WTC11 (cell line): Measurements from ENCODE around the gene UROC1. TPM values are rescaled to one million over a fixed set of nuclear protein-coding genes. Genes with fewer than 3 reads are reported as not detected.

Experiments
- ATAC-seq: fragments of 200-7000 bp; cut with Tn5 transposase; 2 replicates; pipeline ENCODE4 v1.10.0; 2021; ENCODE audit warnings: mild to moderate bottlenecking, moderate library complexity
- CTCF ChIA-PET: fragments of 300-600 bp; sonication (Branson Sonifier 250); formaldehyde crosslinking; loops from one replicate; lab custom pipeline; 2021; ENCODE audit warnings: antibody characterized with exemption; lab: Charles Lee
- POLR2A ChIA-PET: fragments of 350-600 bp; sonication (Branson Sonifier 250); formaldehyde crosslinking; loops from one replicate; lab custom pipeline; 2021; ENCODE audit warnings: antibody characterized with exemption; lab: Charles Lee
- DNase-seq: peaks from one replicate; pipeline ENCODE4 v3.0.0; 2021; ENCODE audit warnings: low spot score
- H3K27ac Mint-ChIP-seq: 2 replicates; pipeline ENCODE4 v1.8.0; 2021; ENCODE audit warnings: mixed read lengths
- H3K27me3 Mint-ChIP-seq: 2 replicates; pipeline ENCODE4 v1.8.0; 2021; ENCODE audit warnings: low read depth, mild to moderate bottlenecking, moderate library complexity, mixed read lengths
- H3K36me3 Mint-ChIP-seq: 2 replicates; pipeline ENCODE4 v1.8.0; 2021; ENCODE audit warnings: mixed read lengths
- H3K4me1 Mint-ChIP-seq: 2 replicates; pipeline ENCODE4 v1.8.0; 2022; ENCODE audit warnings: mixed read lengths
- H3K4me3 Mint-ChIP-seq: 2 replicates; pipeline ENCODE4 v1.8.0; 2021; ENCODE audit warnings: mild to moderate bottlenecking, moderate library complexity, mixed read lengths
- H3K9me3 Mint-ChIP-seq: 2 replicates; pipeline ENCODE4 v1.8.0; 2021; ENCODE audit warnings: mixed read lengths
- ATF2 ChIP-seq: sonication (generic); formaldehyde crosslinking; IDR thresholded peaks from 2 replicates; pipeline ENCODE4 v1.8.1; 2022; ENCODE audit warnings: low read depth, missing genetic modification reagents, borderline replicate concordance
- ATF6 ChIP-seq: sonication (generic); formaldehyde crosslinking; IDR thresholded peaks from 2 replicates; pipeline ENCODE4 v1.8.1; 2023; ENCODE audit warnings: mild to moderate bottlenecking, missing genetic modification reagents
- CTCF ChIP-seq: fragments of 200-600 bp; IDR thresholded peaks from 2 replicates; pipeline ENCODE4 v1.8.0; 2022; ENCODE audit warnings: antibody characterized with exemption
- FOXP1 ChIP-seq: sonication (generic); formaldehyde crosslinking; IDR thresholded peaks from 2 replicates; pipeline ENCODE4 v1.8.0; 2022; ENCODE audit warnings: missing genetic modification reagents, mild to moderate bottlenecking, moderate library complexity, borderline replicate concordance
- HMGA2 ChIP-seq: fragments of 250-450 bp; sonication (Bioruptor Pico); IDR thresholded peaks from 2 replicates; pipeline ENCODE4 v1.4.0; 2021; ENCODE audit warnings: mild to moderate bottlenecking, moderate library complexity
- MXD4 ChIP-seq: fragments of 250-450 bp; sonication (Bioruptor Pico); IDR thresholded peaks from 2 replicates; pipeline ENCODE4 v1.8.0; 2021; ENCODE audit warnings: mild to moderate bottlenecking, moderate library complexity, borderline replicate concordance
- MYBL2 ChIP-seq: sonication (generic); formaldehyde crosslinking; IDR thresholded peaks from 2 replicates; pipeline ENCODE4 v1.8.1; 2023; ENCODE audit warnings: mild to moderate bottlenecking, moderate library complexity, missing genetic modification reagents
- NR2C2 ChIP-seq: sonication (generic); formaldehyde crosslinking; IDR thresholded peaks from 2 replicates; pipeline ENCODE4 v1.8.0; 2022; ENCODE audit warnings: mild to moderate bottlenecking, missing genetic modification reagents
- OVOL2 ChIP-seq: fragments of 250-450 bp; sonication (Bioruptor Pico); IDR thresholded peaks from 2 replicates; pipeline ENCODE4 v1.9.0; 2021; ENCODE audit warnings: mild to moderate bottlenecking, borderline replicate concordance
- RELA ChIP-seq: sonication (generic); formaldehyde crosslinking; IDR thresholded peaks from 2 replicates; pipeline ENCODE4 v1.8.1; 2022; ENCODE audit warnings: missing genetic modification reagents, mild to moderate bottlenecking, borderline replicate concordance
- SMAD3 ChIP-seq: sonication (generic); formaldehyde crosslinking; IDR thresholded peaks from 2 replicates; pipeline ENCODE4 v1.8.0; 2022; ENCODE audit warnings: missing genetic modification reagents, mild to moderate bottlenecking, borderline replicate concordance
- STAT6 ChIP-seq: sonication (generic); formaldehyde crosslinking; conservative IDR thresholded peaks from 2 replicates; pipeline ENCODE4 v1.8.1; 2023; ENCODE audit warnings: mild to moderate bottlenecking, low read depth, missing genetic modification reagents, moderate library complexity
- TCF7 ChIP-seq: sonication (generic); formaldehyde crosslinking; IDR thresholded peaks from 2 replicates; pipeline ENCODE4 v1.8.0; 2022; ENCODE audit warnings: mild to moderate bottlenecking, low read depth, missing genetic modification reagents, moderate library complexity
- ZNF219 ChIP-seq: sonication (generic); formaldehyde crosslinking; IDR thresholded peaks from 2 replicates; pipeline ENCODE4 v1.8.0; 2023; ENCODE audit warnings: missing genetic modification reagents, mild to moderate bottlenecking, borderline replicate concordance
- ZNF232 ChIP-seq: sonication (generic); formaldehyde crosslinking; IDR thresholded peaks from 2 replicates; pipeline ENCODE4 v1.8.0; 2022; ENCODE audit warnings: mild to moderate bottlenecking, missing genetic modification reagents
- ZNF317 ChIP-seq: sonication (generic); formaldehyde crosslinking; IDR thresholded peaks from 2 replicates; pipeline ENCODE4 v1.8.1; 2023; ENCODE audit warnings: low read depth, mild to moderate bottlenecking, moderate library complexity, missing genetic modification reagents, borderline replicate concordance
- ZSCAN18 ChIP-seq: fragments of 250-450 bp; sonication (Bioruptor Pico); IDR thresholded peaks from 2 replicates; pipeline ENCODE4 v2.1.2; 2022; ENCODE audit warnings: mild to moderate bottlenecking, moderate library complexity
- total RNA-seq: library from RNA; stranded (reverse); gene quantifications from 3 replicates; pipeline ENCODE4 v1.2.3, GENCODE V29; 2021

The UROC1 gene
- total RNA-seq, 1 experiment from 2014 or later, result not detected

GRCh38 chr3:126448893-126449180 is 68.7 kb downstream of the UROC1 start:
- Mint-ChIP-seq H3K4me3 (no peak overlapping the region), H3K27me3 (no peaks in the 10 kb centered on the region), H3K36me3 (peaks cover 22% of the 10 kb centered on the region), H3K4me1 (peaks cover 16% of the 10 kb centered on the region), H3K27ac (no peak overlapping the region), H3K9me3 (no peaks in the 10 kb centered on the region)
- ATAC-seq (no peak), DNase-seq (no peak)
- ChIA-PET POLR2A (no interaction called here), CTCF (no interaction called here)
- TF ChIP-seq OVOL2 (CRISPR knock-in tag), result no peak
- no peak for TF ChIP-seq MXD4 (CRISPR knock-in tag)
- no peak for TF ChIP-seq RELA
- no peak for TF ChIP-seq ATF2 (CRISPR knock-in tag)
- no peak for TF ChIP-seq ATF6 (CRISPR knock-in tag)
- TF ChIP-seq NR2C2, result no peak
- no peak for TF ChIP-seq MYBL2 (CRISPR knock-in tag)
- TF ChIP-seq ZNF219, result no peak
- no peak for TF ChIP-seq ZSCAN18 (CRISPR knock-in tag)
- no peak for TF ChIP-seq ZNF317 (CRISPR knock-in tag)
- TF ChIP-seq ZNF232 (CRISPR knock-in tag), result no peak

GRCh38 chr3:126448136-126448892 is 69.3 kb downstream of the UROC1 start:
- Mint-ChIP-seq H3K9me3 (no peaks in the 10 kb centered on the region), H3K4me3 (no peak overlapping the region), H3K27me3 (no peaks in the 10 kb centered on the region), H3K4me1 (peaks cover 17% of the 10 kb centered on the region), H3K27ac (no peak overlapping the region), H3K36me3 (peaks cover 22% of the 10 kb centered on the region)
- CTCF ChIA-PET, result interaction anchor here (1.4 kb wide), 1 partner anchor 304 kb away, joined by 3 read pairs; no protein-coding TSS in a partner anchor
- ATAC-seq (no peak), DNase-seq (no peak)
- TF ChIP-seq HMGA2 (CRISPR knock-in tag), result no peak
- no peak for TF ChIP-seq SMAD3 (CRISPR knock-in tag)
- TF ChIP-seq CTCF, result no peak
- no peak for TF ChIP-seq FOXP1
- no peak for TF ChIP-seq STAT6 (CRISPR knock-in tag)
- no peak for TF ChIP-seq TCF7 (CRISPR knock-in tag)
- POLR2A ChIA-PET, result no interaction called here
